HepG2 (cell line): Measurements from ENCODE around the gene GPBAR1. TPM values are rescaled to one million over a fixed set of nuclear protein-coding genes. Genes with fewer than 3 reads are reported as not detected.

Experiments used
- ATAC-seq: fragments of 200-7000 bp; cut with Tn5 transposase; 3 replicates; pipeline ENCODE4 v1.9.1; 2020; ENCODE audit warnings: mild to moderate bottlenecking, moderate library complexity
- BruUV-seq: library from RNA; stranded (reverse); fragments of 400-500 nt; replicated peaks from 2 replicates; lab custom pipeline; 2021; lab: Mats Ljungman, UMichigan
- CTCF ChIA-PET: fragments of 300-600 bp; formaldehyde crosslinking; extraction: SDS; loops from one replicate; lab custom pipeline; 2021; ENCODE audit warnings: low total read pairs, inconsistent platforms, low intra/inter-chr PET ratio; lab: Yijun Ruan, JAX
- POLR2A ChIA-PET: fragments of 350-600 bp; sonication (Branson Sonifier 250); formaldehyde crosslinking; loops from one replicate; lab custom pipeline; 2020; ENCODE audit warnings: antibody characterized with exemption, inconsistent platforms; lab: Yijun Ruan, JAX
- DNase-seq: peaks from one replicate; pipeline ENCODE4 v3.0.0-alpha.2; 2015; ENCODE audit warnings: low spot score
- FAIRE-seq: peaks from 3 replicates; lab custom pipeline; 2011; peaks lifted over from hg19 to GRCh38; lab: Jason Lieb, UNC
- H2AFZ ChIP-seq: one replicate; pipeline ENCODE4 v1.6.1; 2011; ENCODE audit warnings: low read length, inconsistent platforms
- H3K27ac ChIP-seq: fragments of 300-600 bp; 3 replicates; pipeline ENCODE4 v1.8.0; 2011; ENCODE audit warnings: mixed run types, mild to moderate bottlenecking, mixed read lengths, low read length, inconsistent platforms; ENCODE audit not compliant: insufficient read depth; ENCODE audit errors: extremely low read length
- H3K27me3 ChIP-seq, 2 experiments: fragments of 200-600 bp in 1 of 2; 2 replicates in 1 of 2; 3 replicates in 1 of 2; pipeline versions ENCODE4 v1.6.0 to v1.8.0; 2011; ENCODE audit warnings: low read length in 2 of 2, mild to moderate bottlenecking in 2 of 2, moderate library complexity in 2 of 2, inconsistent platforms in 1 of 2; ENCODE audit not compliant: insufficient read depth in 2 of 2, control insufficient read depth in 1 of 2
- H3K36me3 ChIP-seq, 2 experiments: fragments of 200-600 bp in 1 of 2; replicated peaks in 1 of 2; 2 replicates in 1 of 2; 3 replicates in 1 of 2; pipeline versions ENCODE4 v1.5.1 to v1.8.0; 2011; ENCODE audit warnings: low read length in 2 of 2, inconsistent platforms in 1 of 2; ENCODE audit not compliant: insufficient read depth in 2 of 2, control insufficient read depth in 1 of 2
- H3K4me1 ChIP-seq: 2 replicates; pipeline ENCODE4 v1.5.1; 2012; ENCODE audit warnings: low read length, inconsistent platforms; ENCODE audit not compliant: insufficient read depth
- H3K4me2 ChIP-seq: 2 replicates; pipeline ENCODE4 v1.6.0; 2011; ENCODE audit warnings: low read depth, low read length, inconsistent platforms
- H3K4me3 ChIP-seq, 3 experiments: fragments of 200-600 bp in 1 of 3; sonication (generic), shearing (Covaris generic) in 1 of 3; replicated peaks in 1 of 3; 2 replicates each; pipeline ENCODE4 v1.5.1; 2011 to 2016; ENCODE audit warnings: low read length in 3 of 3, inconsistent platforms in 2 of 3, low read depth in 2 of 3, mild to moderate bottlenecking in 2 of 3, control low read depth in 1 of 3, mixed read lengths in 1 of 3; ENCODE audit not compliant: insufficient read depth in 1 of 3
- H3K79me2 ChIP-seq: one replicate; pipeline ENCODE4 v1.6.1; 2011; ENCODE audit warnings: low read length, inconsistent platforms; ENCODE audit not compliant: insufficient read depth
- H3K9ac ChIP-seq: 2 replicates; pipeline ENCODE4 v1.6.0; 2011; ENCODE audit warnings: mild to moderate bottlenecking, low read depth, low read length, inconsistent platforms; ENCODE audit not compliant: insufficient read depth
- H3K9me3 ChIP-seq: 2 replicates; pipeline ENCODE4 v1.5.1; 2012; ENCODE audit warnings: mild to moderate bottlenecking, low read length
- H4K20me1 ChIP-seq: 2 replicates; pipeline ENCODE4 v1.6.0; 2011; ENCODE audit warnings: inconsistent platforms, mild to moderate bottlenecking, low read length, moderate library complexity; ENCODE audit not compliant: insufficient read depth
- DNMT3B ChIP-seq: conservative IDR thresholded peaks from 2 replicates; pipeline ENCODE4 v1.6.1; 2016; ENCODE audit warnings: missing biosample characterization, control low read depth
- ETV6 ChIP-seq: sonication (generic); formaldehyde crosslinking; conservative IDR thresholded peaks from 2 replicates; pipeline ENCODE4 v1.4.0; 2020; ENCODE audit warnings: missing genetic modification reagents
- JUNB ChIP-seq: sonication (generic); formaldehyde crosslinking; IDR thresholded peaks from 2 replicates; pipeline ENCODE4 v1.8.0; 2022; ENCODE audit warnings: missing genetic modification reagents, mild to moderate bottlenecking, borderline replicate concordance
- JUND ChIP-seq: sonication (generic); formaldehyde crosslinking; IDR thresholded peaks from 2 replicates; pipeline ENCODE4 v1.8.0; 2022; ENCODE audit warnings: mild to moderate bottlenecking, missing genetic modification reagents
- KLF13 ChIP-seq: sonication (generic); formaldehyde crosslinking; IDR thresholded peaks from 2 replicates; pipeline ENCODE4 v1.4.0; 2020; ENCODE audit warnings: mild to moderate bottlenecking, missing genetic modification reagents
- MED8 ChIP-seq: sonication (generic); formaldehyde crosslinking; IDR thresholded peaks from 2 replicates; pipeline ENCODE4 v1.8.1; 2023; ENCODE audit warnings: mild to moderate bottlenecking, missing genetic modification reagents; ENCODE audit not compliant: insufficient replicate concordance
- NCOR1 ChIP-seq: fragments of 200-600 bp; sonication (generic); IDR thresholded peaks from 2 replicates; pipeline ENCODE4 v1.7.0; 2017; ENCODE audit warnings: antibody characterized with exemption, low read length, borderline replicate concordance
- SIN3A ChIP-seq: IDR thresholded peaks from 2 replicates; pipeline ENCODE4 v1.6.1; 2011; ENCODE audit warnings: low read depth, mild to moderate bottlenecking, control low read depth, low read length, borderline replicate concordance
- SNAI1 ChIP-seq: sonication (generic); formaldehyde crosslinking; IDR thresholded peaks from 2 replicates; pipeline ENCODE4 v1.5.0; 2020; ENCODE audit warnings: mild to moderate bottlenecking, missing genetic modification reagents, borderline replicate concordance
- ZBTB42 ChIP-seq: sonication (generic); formaldehyde crosslinking; IDR thresholded peaks from 2 replicates; pipeline ENCODE4 v1.5.0; 2020; ENCODE audit warnings: mild to moderate bottlenecking, missing genetic modification reagents
- ZKSCAN8 ChIP-seq: IDR thresholded peaks from 2 replicates; pipeline ENCODE4 v1.6.1; 2016; ENCODE audit warnings: borderline replicate concordance, missing genetic modification reagents, missing compliant biosample characterization
- WGBS: methylation state at CpG from one replicate; pipeline ENCODE4 v1.1.6; 2017; ENCODE audit warnings: low lambda C conversion rate; 5-methylcytosine and 5-hydroxymethylcytosine counted together
- in situ Hi-C: cut with HindIII; loops from 2 replicates; pipeline ENCODE4 v1.10.0; 2017; ENCODE audit warnings: low pct_unique_long_range_greater_than_20kb; ENCODE audit not compliant: extremely low pct_ligation_motif_present
- intact Hi-C: fragments of 100-400 bp; cut with micrococcal nuclease; formaldehyde crosslinking; loops from one replicate; pipeline ENCODE4 v1.10.0; 2022; ENCODE audit not compliant: unreplicated experiment
- polyA plus RNA-seq, 8 experiments: library from polyadenylated mRNA; depleted of rRNA in 3 of 8; stranded (reverse) in 7 of 8; unstranded in 1 of 8; fragments of >200 nt; fragmentation: Illumina TruSeq in 4 of 8; extraction: Trizol in 4 of 8; gene quantifications; 2 replicates each; pipeline versions ENCODE4 v1.2.1 to v1.2.3, GENCODE V29; 2011 to 2016; ENCODE audit warnings: low read depth in 4 of 8, missing spikeins in 1 of 8, mixed read lengths in 1 of 8; ENCODE audit not compliant: insufficient read depth in 1 of 8
- total RNA-seq, 5 experiments: library from RNA; depleted of rRNA; stranded (reverse); fragments of >200 nt; fragmentation: Illumina TruSeq; extraction: Trizol; gene quantifications; 2 replicates each; pipeline ENCODE4 v1.2.3, GENCODE V29; 2016; ENCODE audit warnings: low read depth in 1 of 5
- TF ChIP-seq, protein P1 (sequence below): sonication (generic); formaldehyde crosslinking; IDR thresholded peaks from 2 replicates; pipeline ENCODE4 v1.8.0; 2022; ENCODE audit warnings: mild to moderate bottlenecking, missing genetic modification reagents, moderate library complexity
- TF ChIP-seq, protein P2 (sequence below): IDR thresholded peaks from 2 replicates; pipeline ENCODE4 v1.6.1; 2016; ENCODE audit warnings: low read depth, missing genetic modification reagents, missing compliant biosample characterization

Gene GPBAR1
- total and polyA plus RNA-seq, 2 of the 13 experiments (the other 11 are each of a cell fraction or from before 2014, with no cell fraction given) = 0.05 to 0.09 TPM

DNA sequence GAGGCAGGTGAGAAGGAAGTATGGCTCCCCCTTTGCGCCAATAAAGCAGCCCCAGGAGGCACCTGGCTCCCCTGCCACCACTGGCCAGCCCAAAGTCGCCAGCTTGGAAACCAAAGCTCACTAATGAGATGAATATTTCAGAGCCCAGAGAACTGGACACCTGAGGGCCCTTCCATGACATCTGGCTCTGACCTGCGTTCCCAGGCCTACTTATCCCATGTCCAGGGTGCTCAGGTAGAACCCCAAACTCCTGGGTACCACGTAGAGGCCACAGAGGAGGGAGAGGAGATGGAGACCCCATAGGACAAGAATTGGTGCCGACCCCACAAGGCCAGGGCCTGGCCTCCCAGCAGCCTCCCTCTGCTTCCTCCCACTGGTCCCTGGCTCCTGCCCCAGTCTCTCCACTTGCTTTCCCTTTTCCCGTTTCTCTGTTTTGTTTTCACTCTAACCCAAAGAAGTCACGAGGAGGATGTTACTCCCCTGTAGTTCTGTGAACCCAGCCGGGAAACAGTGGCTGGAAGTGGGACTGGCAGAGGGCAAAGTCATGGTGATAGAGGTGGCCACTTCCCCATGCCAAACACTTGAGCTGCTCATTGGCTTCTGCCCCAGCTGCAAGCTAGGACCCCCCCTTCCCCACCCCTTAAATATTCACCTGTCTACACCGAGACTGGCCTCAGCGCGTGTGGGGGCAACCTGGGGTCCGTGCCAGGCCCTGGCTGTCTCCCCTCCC, 30.7 kb downstream of the GPBAR1 start (continued):
- 0 out of 2 replicates have a peak, but pooled peaks have one; percentile 11 for TF ChIP-seq SIN3A
- 0 out of 2 replicates have a peak, but pooled peaks have one; percentile 19 for TF ChIP-seq ZBTB42

DNA sequence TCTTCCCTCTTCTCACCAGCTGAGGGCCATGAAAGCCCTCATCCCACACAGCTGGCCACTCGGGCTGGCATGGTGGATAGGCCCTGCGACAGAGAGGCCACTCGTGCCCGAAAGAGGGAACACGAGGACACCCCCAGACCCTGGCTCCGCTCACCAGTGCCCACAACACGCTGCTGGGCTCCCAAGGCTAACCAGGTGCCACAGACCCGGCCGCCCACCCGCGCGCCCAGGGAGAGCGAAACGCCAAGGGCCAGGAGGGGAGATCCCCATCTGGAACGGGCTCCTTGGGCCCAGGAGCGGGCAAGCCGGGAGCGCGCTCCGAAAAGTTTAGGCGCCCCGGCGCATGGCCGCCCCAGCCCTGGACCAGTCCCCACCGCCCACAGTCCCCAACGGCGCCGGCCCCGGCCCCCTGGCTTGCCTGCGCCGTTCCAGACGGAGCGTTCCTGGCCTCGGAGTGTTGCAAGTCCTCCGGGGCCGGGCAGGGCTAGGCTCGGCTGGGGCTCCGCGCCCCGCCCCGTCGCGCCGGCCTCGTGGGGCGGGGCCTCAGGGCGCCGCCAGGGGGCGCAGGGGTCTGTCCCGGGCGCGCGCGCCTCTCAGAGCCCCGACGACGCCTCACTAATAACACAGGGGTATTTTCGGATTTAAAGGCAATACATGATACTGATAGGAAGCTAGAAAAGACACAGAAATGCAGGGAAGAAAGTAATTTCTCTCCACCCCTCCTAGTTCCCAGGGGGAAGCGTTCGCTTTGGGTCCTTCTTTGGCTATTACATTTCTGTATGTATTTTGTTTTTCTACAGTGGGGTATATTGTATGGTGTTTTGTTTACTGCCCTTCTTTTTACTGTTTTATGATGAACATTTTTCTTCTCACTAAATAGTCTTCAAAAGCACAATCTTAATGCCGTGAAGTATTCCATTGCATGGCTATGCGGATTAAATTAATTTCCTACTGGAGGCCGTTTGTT, 31.5 kb downstream of the GPBAR1 start, which contains the start of gene TMBIM1:
Gene TMBIM1 (minus strand): TSS at position 456 of the 967 bp plus-strand sequence. CDS start 10,362 bp downstream, outside the sequence.
- peak within 1 kb of the TSS; percentile 83 to 99 (median 95) for H3K4me3 ChIP-seq
- FAIRE-seq (no peak), DNase-seq (peak; percentile 72), ATAC-seq (peak; percentile 84)
- CTCF ChIA-PET = interaction anchor here (0.6 to 2.2 kb wide), 7 partner anchors 9 to 104 kb away, joined by 3 to 13 read pairs (median 6); partner anchors contain the start of gene CATIP
- peaks cover 13% of the 10 kb centered on the region; the same call in 1 of the 2 replicates for H4K20me1 ChIP-seq
- peak within 1 kb of the TSS; percentile 88 for H3K27ac ChIP-seq
- TSS peak; percentile 48 for BruUV-seq
- intact Hi-C loops = loop anchor here (1.0 to 10.0 kb wide), 6 partner anchors 22 to 272 kb away; partner anchors contain the start of genes AAMP, CATIP, CNOT9 and PNKD
- peaks cover 45% of the 10 kb centered on the region for H3K79me2 ChIP-seq
- POLR2A ChIA-PET = interaction anchor here (0.5 to 8.5 kb wide), 19 partner anchors 9 to 367 kb away, joined by 3 to 110 read pairs (median 7); partner anchors contain the start of genes AAMP, BCS1L, CATIP and CTDSP1
- H3K4me2 ChIP-seq = peak within 1 kb of the TSS; percentile 93
- in situ Hi-C loops = loop anchor here (5.0 kb wide), 1 partner anchor 105 kb away; the partner anchor contains the start of gene CTDSP1
- H3K4me1 ChIP-seq = peaks cover 88% of the 10 kb centered on the region
- H2AFZ ChIP-seq = no peak within 1 kb of the TSS
- WGBS = 2% methylated on average over 37 of the region's 63 CpGs
- H3K36me3 ChIP-seq = no peaks in the 10 kb centered on the region
- no peaks in the 10 kb centered on the region; a peak in 1 of 5 replicates for H3K27me3 ChIP-seq
- no peaks in the 10 kb centered on the region for H3K9me3 ChIP-seq
- H3K9ac ChIP-seq = peak within 1 kb of the TSS; percentile 95
- TF ChIP-seq DNMT3B (CRISPR knock-in tag) = no peak
- 0 out of 2 replicates have a peak, but pooled peaks have one; percentile 46 for TF ChIP-seq SNAI1
- TF ChIP-seq JUNB (CRISPR knock-in tag) = no peak
- no peak for TF ChIP-seq KLF13 (CRISPR knock-in tag)
- no peak for TF ChIP-seq JUND (CRISPR knock-in tag)
- peak; percentile 68 for TF ChIP-seq MED8 (CRISPR knock-in tag)
- TF ChIP-seq ZKSCAN8 (CRISPR knock-in tag) = no peak
- TF ChIP-seq, protein P1, sequence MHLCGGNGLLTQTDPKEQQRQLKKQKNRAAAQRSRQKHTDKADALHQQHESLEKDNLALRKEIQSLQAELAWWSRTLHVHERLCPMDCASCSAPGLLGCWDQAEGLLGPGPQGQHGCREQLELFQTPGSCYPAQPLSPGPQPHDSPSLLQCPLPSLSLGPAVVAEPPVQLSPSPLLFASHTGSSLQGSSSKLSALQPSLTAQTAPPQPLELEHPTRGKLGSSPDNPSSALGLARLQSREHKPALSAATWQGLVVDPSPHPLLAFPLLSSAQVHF = no peak
- TF ChIP-seq, protein P2, sequence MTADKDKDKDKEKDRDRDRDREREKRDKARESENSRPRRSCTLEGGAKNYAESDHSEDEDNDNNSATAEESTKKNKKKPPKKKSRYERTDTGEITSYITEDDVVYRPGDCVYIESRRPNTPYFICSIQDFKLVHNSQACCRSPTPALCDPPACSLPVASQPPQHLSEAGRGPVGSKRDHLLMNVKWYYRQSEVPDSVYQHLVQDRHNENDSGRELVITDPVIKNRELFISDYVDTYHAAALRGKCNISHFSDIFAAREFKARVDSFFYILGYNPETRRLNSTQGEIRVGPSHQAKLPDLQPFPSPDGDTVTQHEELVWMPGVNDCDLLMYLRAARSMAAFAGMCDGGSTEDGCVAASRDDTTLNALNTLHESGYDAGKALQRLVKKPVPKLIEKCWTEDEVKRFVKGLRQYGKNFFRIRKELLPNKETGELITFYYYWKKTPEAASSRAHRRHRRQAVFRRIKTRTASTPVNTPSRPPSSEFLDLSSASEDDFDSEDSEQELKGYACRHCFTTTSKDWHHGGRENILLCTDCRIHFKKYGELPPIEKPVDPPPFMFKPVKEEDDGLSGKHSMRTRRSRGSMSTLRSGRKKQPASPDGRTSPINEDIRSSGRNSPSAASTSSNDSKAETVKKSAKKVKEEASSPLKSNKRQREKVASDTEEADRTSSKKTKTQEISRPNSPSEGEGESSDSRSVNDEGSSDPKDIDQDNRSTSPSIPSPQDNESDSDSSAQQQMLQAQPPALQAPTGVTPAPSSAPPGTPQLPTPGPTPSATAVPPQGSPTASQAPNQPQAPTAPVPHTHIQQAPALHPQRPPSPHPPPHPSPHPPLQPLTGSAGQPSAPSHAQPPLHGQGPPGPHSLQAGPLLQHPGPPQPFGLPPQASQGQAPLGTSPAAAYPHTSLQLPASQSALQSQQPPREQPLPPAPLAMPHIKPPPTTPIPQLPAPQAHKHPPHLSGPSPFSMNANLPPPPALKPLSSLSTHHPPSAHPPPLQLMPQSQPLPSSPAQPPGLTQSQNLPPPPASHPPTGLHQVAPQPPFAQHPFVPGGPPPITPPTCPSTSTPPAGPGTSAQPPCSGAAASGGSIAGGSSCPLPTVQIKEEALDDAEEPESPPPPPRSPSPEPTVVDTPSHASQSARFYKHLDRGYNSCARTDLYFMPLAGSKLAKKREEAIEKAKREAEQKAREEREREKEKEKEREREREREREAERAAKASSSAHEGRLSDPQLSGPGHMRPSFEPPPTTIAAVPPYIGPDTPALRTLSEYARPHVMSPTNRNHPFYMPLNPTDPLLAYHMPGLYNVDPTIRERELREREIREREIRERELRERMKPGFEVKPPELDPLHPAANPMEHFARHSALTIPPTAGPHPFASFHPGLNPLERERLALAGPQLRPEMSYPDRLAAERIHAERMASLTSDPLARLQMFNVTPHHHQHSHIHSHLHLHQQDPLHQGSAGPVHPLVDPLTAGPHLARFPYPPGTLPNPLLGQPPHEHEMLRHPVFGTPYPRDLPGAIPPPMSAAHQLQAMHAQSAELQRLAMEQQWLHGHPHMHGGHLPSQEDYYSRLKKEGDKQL = peak; percentile 50; the same call in 1 of the 2 replicates
- no peak for TF ChIP-seq NCOR1
- TF ChIP-seq ETV6 (CRISPR knock-in tag) = peak; percentile 66; the same call in 1 of the 2 replicates
